ENCODE measurements around the gene CREBBP. TPM values are rescaled to one million over a fixed set of nuclear protein-coding genes. Genes with fewer than 3 reads are reported as not detected.
"Not testable (repeated sequence)": the region's sequence is repeated elsewhere in the genome, so short reads cannot be mapped to it uniquely, and the experiment has no call there.

Gene CREBBP
- total and polyA plus RNA-seq, 2 experiments from 2014 or later: 24.4 to 33.8 TPM

DNA sequence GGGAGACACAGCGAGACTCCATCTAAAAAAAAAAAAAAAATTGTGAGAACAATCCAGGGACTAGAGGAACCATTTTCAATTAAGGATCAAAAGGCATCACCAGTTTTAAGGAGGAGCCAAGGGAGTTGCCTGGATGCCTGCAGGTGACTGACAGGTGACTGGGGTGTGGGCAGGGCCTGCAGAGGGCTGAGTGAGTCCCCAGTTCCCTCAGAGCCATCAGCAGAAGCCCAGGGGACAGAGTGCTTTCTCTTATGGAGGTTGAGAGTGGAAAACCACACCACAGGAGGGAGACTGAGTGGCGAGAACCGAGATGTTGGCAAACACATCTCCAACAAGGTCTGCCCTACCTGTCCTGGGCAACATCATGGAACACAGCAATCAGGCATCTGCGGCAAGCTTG is 27.1 kb upstream of the CREBBP start:
- DNase-seq (ENCODE audit: low read depth in 1 of 2, low spot score in 1 of 2): no peak
- H3K27ac ChIP-seq: no peak overlapping the region
- H3K4me1 ChIP-seq (ENCODE audit: low read depth): no peaks in the 10 kb centered on the region
- TF ChIP-seq, protein P1, sequence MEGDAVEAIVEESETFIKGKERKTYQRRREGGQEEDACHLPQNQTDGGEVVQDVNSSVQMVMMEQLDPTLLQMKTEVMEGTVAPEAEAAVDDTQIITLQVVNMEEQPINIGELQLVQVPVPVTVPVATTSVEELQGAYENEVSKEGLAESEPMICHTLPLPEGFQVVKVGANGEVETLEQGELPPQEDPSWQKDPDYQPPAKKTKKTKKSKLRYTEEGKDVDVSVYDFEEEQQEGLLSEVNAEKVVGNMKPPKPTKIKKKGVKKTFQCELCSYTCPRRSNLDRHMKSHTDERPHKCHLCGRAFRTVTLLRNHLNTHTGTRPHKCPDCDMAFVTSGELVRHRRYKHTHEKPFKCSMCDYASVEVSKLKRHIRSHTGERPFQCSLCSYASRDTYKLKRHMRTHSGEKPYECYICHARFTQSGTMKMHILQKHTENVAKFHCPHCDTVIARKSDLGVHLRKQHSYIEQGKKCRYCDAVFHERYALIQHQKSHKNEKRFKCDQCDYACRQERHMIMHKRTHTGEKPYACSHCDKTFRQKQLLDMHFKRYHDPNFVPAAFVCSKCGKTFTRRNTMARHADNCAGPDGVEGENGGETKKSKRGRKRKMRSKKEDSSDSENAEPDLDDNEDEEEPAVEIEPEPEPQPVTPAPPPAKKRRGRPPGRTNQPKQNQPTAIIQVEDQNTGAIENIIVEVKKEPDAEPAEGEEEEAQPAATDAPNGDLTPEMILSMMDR (IDR thresholded peaks at IDR 0.05; ENCODE audit: low read depth, low read length): no peak
- no peaks in the 10 kb centered on the region for H3K36me3 ChIP-seq
- no peaks in the 10 kb centered on the region for H3K9me3 ChIP-seq (ENCODE audit: low read depth)
- H3K27me3 ChIP-seq: no peaks in the 10 kb centered on the region
- no peak overlapping the region for H3K4me3 ChIP-seq

DNA sequence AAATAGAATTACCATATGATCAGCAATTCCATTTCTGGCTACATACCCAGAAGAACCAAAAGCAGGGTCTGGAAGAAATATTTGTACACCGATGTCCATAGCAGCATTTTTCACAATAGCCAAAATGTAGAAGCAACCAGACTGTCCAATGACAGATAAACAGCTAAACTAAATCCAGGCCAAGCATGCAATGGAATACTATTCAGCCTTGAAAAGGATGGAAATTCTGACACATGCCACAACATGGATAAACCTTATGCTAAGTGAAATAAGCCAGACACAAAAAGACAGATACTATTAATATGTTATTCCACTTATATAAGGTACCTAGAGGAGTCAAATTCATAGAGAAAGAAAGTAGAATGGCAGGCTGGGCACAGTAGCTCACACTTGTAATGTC is 25.9 kb upstream of the CREBBP start:
- no peak overlapping the region for H3K27ac ChIP-seq
- no peaks in the 10 kb centered on the region for H3K27me3 ChIP-seq
- H3K9me3 ChIP-seq (ENCODE audit: low read depth): no peaks in the 10 kb centered on the region
- DNase-seq (ENCODE audit: low read depth in 1 of 2, low spot score in 1 of 2): no peak
- H3K4me3 ChIP-seq: no peak overlapping the region
- no peaks in the 10 kb centered on the region for H3K4me1 ChIP-seq (ENCODE audit: low read depth)
- no peaks in the 10 kb centered on the region for H3K36me3 ChIP-seq
- TF ChIP-seq, protein P1 (IDR thresholded peaks at IDR 0.05; ENCODE audit: low read depth, low read length): no peak

DNA sequence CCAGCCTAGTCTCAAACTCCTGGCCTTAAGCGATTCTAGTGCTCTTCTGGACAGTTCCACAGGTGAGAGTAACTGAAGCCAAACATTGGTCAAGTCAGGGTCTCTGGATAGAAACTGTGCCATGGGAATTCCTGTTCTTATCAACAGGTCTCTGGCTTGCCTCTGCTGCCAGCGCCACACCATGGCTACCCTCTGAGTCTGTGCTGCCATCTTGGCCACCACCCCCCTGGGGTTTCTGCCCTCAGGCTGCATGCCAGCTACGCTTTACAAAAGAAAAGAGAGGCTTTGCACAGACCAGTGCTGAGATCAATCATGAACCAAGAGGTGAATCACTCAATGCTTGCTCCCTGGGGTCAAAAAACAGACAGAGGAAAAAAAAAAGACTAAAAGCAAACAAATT is 24.4 kb upstream of the CREBBP start:
- no peaks in the 10 kb centered on the region for H3K4me1 ChIP-seq (ENCODE audit: low read depth)
- H3K4me3 ChIP-seq: no peak overlapping the region
- no peak for DNase-seq (ENCODE audit: low read depth in 1 of 2, low spot score in 1 of 2)
- H3K27ac ChIP-seq: no peak overlapping the region
- H3K27me3 ChIP-seq: no peaks in the 10 kb centered on the region
- H3K36me3 ChIP-seq: no peaks in the 10 kb centered on the region
- H3K9me3 ChIP-seq (ENCODE audit: low read depth): no peaks in the 10 kb centered on the region
- TF ChIP-seq, protein P1 (IDR thresholded peaks at IDR 0.05; ENCODE audit: low read depth, low read length): no peak

DNA sequence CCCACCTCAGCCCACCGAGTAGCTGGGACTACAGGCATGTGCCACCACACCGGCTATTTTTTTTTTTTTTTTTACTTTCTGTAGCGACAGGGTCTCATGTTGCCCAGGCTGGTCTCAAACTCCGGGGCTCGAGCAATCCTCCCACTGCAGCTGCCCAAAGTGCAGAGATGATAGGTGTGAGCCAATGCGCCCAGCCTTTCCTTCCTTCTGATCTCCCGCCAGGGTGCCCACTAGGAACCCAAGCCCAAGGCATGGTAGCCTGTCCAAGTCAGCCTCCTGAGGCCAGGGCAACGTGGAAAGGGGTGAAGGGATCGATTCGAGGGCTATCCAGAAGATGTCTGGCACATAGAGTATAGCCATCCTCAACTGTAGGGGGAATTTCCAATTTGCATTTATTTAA is 9.6 kb upstream of the CREBBP start:
- Histone ChIP-seq H3K36me3 (no peaks in the 10 kb centered on the region), H3K27me3 (no peaks in the 10 kb centered on the region), H3K9me3 (ENCODE audit: low read depth) (no peaks in the 10 kb centered on the region), H3K4me3 (no peak overlapping the region), H3K4me1 (ENCODE audit: low read depth) (no peaks in the 10 kb centered on the region), H3K27ac (no peak overlapping the region)
- TF ChIP-seq, protein P1 (IDR thresholded peaks at IDR 0.05; ENCODE audit: low read depth, low read length): no peak
- no peak for DNase-seq (ENCODE audit: low read depth in 1 of 2, low spot score in 1 of 2)

DNA sequence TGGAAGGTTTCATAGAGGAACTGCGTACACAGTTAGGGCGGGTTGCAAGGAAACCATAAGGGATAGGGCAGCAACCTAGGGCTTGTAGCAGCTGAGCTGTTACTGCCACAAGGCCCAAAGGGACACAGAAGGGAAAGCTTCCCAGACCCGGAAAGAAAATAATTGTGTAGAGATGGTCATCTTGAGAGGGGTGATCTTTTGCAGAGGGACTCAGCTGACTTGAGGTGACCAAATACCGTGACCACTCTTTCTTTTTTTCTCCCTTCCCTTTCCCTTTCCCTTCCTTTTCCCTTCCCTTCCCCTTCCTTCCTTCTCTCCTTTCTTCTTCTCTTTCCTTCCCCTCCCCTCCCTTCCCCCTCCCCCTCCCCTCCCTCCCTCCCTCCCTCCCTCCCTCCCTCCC is 8.5 kb upstream of the CREBBP start:
- no peak overlapping the region for H3K27ac ChIP-seq
- no peaks in the 10 kb centered on the region for H3K4me1 ChIP-seq (ENCODE audit: low read depth)
- TF ChIP-seq, protein P1 (IDR thresholded peaks at IDR 0.05; ENCODE audit: low read depth, low read length): no peak
- no peaks in the 10 kb centered on the region for H3K36me3 ChIP-seq
- no peak for DNase-seq (ENCODE audit: low read depth in 1 of 2, low spot score in 1 of 2)
- no peaks in the 10 kb centered on the region for H3K27me3 ChIP-seq
- no peak overlapping the region for H3K4me3 ChIP-seq
- no peaks in the 10 kb centered on the region for H3K9me3 ChIP-seq (ENCODE audit: low read depth)

DNA sequence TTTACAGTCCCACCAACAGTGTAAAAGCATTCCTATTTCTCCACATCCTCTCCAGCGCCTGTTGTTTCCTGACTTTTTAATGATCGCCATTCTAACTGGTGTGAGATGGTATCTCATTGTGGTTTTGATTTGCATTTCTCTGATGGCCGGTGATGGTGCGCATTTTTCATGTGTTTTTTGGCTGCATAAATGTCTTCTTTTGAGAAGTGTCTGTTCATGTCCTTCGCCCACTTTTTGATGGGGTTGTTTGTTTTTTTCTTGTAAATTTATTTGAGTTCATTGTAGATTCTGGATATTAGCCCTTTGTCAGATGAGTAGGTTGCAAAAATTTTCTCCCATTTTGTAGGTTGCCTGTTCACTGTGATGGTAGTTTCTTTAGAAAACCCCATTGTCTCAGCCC is 5.5 kb upstream of the CREBBP start:
- not testable (repeated sequence) for H3K4me1 ChIP-seq (ENCODE audit: low read depth); H3K9me3 ChIP-seq (ENCODE audit: low read depth); H3K27me3 ChIP-seq; H3K4me3 ChIP-seq; DNase-seq (ENCODE audit: low read depth in 1 of 2, low spot score in 1 of 2); H3K36me3 ChIP-seq; H3K27ac ChIP-seq
